NCI-H460 (cell line): Measurements from ENCODE around the gene RPS6KA5. TPM values are rescaled to one million over a fixed set of nuclear protein-coding genes. Genes with fewer than 3 reads are reported as not detected.
"Not testable (repeated sequence)": the region's sequence is repeated elsewhere in the genome, so short reads cannot be mapped to it uniquely, and the experiment has no call there.

Source experiments
- DNase-seq: peaks from one replicate; pipeline ENCODE4 v3.0.0-alpha.2; 2016; ENCODE audit warnings: low read depth; ENCODE audit errors: extremely low read depth
- total RNA-seq: library from RNA; depleted of rRNA; stranded (reverse); fragments of >200 nt; shearing (Covaris generic); gene quantifications from 2 replicates; pipeline ENCODE4 v1.2.3, GENCODE V29; 2014

Gene RPS6KA5
- total RNA-seq, 1 experiment from 2014 or later = 4.6 TPM

DNA sequence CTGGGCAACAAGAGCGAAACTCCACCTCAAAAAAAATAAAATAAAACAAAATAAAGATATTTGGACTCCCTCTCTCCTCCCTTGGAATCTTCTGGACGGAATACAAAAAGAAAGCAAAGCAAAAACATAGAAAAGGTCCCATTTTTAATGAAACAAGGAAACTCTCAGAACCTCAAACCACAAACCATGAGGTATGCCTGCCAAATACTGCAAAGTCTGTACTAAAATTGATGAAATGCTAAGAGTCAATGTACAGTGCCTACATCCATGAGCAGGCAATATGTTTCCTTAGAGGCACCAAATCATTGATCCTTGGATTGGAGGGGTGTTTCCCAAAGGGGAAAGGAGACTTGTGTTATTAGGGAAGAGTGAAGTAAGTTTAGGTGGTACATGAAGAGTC, 8.2 kb upstream of the RPS6KA5 start:
- no peak for DNase-seq

DNA sequence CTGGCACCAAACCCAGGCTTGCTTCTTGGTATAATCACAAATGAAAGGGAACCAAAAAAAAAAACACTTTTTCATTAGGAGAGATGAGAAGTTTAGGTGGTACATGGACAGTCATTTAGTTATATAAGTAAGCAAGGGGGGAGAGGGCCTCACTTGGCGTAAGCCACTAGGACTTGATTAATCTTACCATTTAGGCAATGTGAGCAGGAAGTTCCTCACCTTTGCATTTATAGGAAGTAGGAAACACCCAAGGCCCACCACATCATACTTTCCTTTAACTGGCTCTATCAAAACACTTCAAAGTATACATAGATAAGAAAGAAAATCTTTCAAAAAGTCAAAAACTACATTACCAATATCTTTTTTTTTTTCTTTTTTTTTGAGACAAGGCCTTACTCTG, 6.7 kb upstream of the RPS6KA5 start:
- DNase-seq = no peak

DNA sequence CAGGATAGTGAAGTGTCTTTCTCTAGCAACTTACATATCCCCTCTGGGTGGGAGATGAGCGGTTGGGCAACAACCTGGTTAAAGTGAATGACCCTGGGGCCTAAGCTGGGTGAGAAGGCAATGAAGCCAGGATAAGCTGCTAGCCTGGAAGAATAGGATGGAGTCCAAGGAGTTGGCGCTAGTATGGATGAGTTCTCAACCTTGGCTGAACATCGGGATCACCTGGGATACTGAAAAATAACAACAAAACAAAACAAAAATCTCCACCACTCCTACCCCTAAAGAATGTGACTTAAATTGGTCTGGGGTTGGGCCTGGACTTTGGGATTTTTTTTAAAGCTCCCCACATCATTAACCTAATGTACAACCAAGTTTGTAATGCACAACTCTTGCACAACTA, 4.8 kb upstream of the RPS6KA5 start:
- no peak for DNase-seq

GRCh38 chr14:91063119-91063518, 2.7 kb upstream of the RPS6KA5 start:
- DNase-seq = no peak

DNA sequence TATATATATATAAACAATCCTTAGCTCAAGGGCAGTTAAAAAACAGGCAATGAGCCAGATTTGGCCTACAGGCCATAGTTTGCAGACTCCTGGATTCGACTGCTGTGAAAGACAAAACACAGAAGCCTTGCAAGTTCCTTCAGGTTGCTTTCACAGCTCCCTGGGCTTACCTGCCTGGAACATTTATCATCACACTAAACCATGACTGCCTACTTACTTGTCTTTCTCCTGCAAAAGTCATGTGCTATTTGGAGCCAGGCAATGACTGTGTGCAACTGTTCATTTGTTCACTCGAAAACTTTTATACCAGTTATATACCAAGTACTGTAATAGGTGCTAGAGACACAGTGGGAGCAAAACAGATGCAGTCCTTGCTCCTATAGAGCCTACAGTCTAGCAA, 2.2 kb upstream of the RPS6KA5 start:
- DNase-seq = no peak

DNA sequence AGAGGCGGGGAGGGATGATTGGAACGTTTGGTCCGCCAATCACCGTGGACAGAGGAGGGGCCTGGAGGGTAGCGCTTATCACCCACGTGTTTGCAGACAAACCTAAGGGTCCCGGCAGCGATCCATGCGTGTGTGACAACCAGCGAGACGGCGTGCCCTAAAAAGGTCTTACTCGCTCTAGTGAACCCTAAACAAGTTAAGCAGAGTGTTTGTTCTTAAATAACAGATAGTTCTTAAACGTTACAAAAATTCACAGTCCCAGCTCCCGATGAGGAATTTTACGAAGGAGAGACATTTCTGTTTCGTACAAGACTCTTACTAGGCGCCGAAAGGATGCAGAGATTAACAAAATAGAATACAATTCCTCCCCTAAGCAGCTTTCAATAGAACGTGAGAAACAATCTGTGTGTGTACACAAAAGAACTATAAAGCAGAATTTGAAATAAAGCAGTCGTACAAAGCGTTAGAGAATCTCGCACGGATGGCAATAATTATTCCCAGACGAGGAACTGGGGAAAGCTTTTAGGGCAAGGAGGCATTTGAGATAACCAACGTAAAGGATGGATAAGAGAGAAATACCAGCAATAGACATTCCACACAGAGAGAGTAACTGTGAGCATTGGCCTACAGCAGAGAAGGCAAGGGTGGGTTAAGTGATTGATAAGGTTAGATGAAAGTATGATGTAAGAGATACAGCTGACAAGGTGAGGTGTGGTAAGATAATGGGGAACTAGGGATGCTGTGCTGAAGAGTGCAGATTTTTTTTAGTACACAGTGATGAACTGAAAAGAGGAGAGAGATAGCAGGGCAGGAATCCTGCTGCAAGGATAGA, 831 bp upstream of the RPS6KA5 start:
- no peak for DNase-seq

- no peak for DNase-seq
Observed at GRCh38 chr14:91059576-91060350, 678 bp downstream of the RPS6KA5 start.

- no peak for DNase-seq
Observed at GRCh38 chr14:91058042-91058581, 2.3 kb downstream of the RPS6KA5 start.

DNA sequence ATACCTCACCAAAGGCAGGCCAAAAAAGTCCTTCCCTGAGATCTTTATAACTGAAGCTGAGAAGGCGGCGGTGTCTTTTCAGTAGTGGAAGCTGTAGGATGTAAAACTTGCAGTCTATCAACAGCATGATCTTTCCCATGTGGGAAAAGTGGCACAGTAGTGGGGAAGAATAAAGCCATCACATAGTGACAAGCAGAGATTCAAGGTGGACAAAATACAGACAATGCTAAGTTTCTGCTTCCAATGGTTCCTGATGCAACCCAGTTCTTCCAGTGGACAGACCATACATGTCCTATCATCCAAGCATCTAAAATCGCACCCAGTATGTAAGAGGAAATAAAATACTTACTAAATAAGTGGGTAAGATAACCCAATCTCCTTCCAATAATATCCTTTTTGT, 4.1 kb downstream of the RPS6KA5 start:
- DNase-seq = no peak

DNA sequence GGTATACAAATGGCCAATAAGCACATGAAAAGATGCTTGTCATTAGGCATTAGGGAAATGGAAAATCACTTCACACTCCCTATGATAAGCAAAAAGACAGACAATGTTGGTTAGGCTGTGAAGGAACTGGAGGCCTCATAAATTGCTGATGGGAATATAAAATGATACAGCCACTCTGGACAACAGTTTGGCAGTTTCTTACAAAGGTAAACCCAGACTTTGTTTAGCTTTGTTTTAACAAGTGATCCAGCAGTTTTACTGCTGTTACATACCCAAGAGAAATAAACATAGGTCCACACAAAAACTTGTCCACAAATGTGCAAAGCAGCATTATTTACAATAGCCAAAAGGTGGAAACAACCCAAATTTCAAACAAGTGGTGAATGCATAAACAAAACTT, 5.4 kb downstream of the RPS6KA5 start:
- DNase-seq = no peak

DNA sequence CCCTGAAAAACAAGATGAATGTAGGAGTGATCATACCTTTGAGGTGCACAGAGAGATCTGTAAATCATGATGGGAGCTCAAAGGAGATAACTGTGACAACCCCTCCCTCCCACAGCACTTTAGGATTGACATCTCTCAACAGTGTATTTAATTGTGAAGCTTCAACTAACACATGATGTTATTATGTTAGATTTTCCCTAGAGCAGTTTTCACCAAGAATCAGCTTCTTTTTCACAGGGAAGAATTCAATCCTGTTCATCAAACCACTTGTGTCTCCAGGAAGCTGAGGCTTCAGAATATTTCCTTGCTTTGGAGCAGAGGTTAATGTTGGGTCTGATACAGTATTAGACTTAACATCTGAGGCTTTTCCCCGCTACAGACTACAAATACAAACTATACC, 11.8 kb downstream of the RPS6KA5 start:
- DNase-seq = no peak

DNA sequence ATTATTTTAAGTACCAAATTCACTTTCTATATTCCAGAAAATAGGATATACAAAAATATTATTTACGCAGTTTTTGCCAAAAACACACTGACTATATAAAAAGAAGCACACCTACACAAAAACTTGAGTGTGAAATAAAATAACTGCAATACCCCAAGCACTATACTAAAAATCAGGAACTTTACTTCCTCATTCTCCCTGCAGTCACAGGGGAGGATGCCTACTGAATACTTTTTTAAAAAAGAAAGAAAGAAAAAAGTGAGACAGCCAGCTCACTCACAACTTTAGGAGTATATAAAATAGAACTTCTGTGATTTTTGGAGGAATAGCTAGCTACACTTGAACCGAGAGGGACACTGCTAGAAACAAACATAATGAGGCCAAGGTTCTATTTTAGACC, 12.2 kb downstream of the RPS6KA5 start:
- no peak for DNase-seq

DNA sequence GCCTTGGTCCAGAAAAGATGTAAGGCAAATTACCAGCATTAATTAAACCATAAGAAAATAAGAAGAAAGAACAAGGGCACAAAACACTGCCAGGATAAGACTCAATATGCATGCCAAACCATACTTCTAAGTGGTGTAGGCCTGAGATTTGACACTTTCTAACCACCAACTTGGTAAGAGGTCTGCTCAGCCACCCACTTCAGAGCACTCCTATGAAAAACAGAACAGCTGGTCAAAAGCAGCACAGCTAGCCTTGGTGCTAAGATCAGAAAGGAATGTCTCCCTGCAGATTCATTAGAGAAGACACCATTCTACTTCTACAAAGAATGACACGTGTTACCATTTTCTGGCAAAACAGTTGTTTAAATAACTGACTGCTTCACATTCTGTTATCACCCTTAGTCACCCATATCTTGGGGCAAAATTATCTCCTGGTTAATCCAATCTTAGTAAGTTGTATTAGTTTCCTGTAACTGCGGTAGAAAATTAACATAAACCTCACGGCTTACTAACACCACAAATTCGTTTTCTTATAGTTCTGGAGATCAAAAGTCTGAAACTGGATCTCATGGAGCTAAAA, 13.2 kb downstream of the RPS6KA5 start:
- no peak for DNase-seq

DNA sequence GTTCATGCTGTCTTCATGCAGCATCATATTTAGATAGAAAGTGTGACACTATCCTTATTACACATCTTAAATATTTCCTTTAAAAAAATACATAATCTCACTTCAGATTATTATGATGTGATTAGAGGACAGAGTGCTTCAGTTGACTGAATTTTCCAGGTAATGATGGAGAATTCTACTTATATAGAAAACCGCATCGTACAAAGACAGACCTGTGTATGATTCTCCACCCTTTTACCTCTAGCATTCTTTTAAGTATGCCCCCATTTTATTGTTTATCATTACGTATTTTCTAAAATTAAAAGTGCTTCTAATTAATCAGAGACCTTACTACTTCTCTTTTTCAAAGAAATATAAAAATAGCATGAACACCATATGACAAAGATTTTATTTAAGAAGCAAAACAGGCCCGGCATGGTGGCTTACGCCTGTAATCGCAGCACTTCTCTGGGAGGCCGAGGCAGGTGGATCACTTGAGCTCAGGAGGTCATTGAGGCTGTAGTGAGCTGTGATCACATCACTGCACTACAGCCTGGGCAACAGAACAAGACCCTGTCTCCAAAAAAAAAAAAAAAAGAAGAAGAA, 13.9 kb downstream of the RPS6KA5 start:
- DNase-seq = no peak

DNA sequence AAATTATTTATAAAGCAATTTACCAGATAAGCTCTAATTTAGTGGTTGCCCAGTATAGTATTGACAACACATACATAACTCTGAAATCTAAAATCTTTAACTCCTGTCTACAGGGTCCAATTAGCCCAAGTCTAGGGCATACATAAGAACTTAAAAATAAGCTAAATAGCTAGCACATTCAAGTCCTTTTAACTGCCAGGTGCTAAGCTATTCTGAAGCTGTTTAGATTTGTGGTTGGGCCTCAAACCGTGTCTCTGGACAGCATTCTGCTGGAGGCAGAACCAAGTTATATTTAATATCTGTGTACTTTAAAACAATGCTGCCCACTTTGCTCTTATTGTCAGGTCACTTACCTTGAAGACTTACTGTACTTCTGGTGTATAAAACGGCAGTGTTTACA, 19.0 kb downstream of the RPS6KA5 start:
- no peak for DNase-seq

DNA sequence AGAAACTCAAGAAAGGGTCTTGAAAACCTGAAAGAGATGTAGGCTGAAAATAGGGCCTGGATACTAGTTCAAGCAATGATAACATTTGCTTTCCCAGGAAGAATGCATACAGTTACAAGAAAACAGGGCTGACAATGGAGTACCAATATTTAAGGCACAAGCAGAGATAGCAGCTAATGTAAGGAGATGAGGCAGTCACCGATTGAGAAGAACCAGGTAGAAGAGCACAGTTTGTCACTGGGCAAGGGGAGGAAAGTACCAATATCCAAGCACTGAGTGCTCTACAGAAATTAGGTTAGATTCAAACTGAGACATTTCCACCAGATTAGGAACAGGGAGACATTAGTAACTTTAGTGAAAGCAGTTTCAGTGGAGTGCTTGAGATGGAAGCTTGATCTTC, 19.9 kb downstream of the RPS6KA5 start:
- no peak for DNase-seq

DNA sequence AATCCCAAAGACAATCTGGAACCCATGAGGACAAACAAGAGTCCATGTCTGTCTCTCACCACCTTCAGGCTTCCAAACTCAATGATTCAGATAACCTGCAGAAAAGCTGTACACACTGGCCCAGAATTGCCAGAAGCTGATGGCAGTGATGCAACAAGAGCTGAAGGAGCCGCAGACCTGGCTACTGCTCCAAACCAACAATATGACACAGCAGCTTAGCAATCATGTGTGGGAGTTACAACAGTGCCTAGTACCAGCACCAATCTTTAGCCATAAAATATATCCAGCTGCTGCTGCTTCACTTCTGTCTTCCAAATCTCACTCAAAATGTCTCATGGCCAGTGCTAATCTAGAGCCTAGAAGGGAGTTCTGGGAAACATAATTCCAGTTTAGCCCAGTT, 22.0 kb downstream of the RPS6KA5 start:
- DNase-seq = no peak

GRCh38 chr14:91036741-91037469, 23.5 kb downstream of the RPS6KA5 start:
- DNase-seq = no peak

- no peak for DNase-seq
Observed at GRCh38 chr14:91035855-91036254, 24.6 kb downstream of the RPS6KA5 start.

DNA sequence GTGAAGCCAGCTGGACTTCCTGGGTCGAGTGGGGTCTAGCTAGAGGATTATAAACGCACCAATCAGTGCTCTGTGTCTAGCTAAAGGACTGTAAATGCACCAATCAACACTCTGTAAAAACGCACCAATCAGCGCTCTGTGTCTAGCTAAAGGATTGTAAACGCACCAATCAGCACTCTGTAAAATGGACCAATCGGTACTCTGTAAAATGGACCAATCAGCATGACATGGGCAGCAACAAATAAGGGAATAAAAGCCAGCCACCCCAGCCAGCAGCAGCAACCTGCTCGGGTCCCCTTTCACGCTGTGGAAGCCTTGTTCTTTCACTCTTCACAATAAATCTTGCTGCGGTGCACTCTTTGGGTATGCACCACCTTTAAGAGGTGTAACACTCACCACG, 26.1 kb downstream of the RPS6KA5 start:
- not testable (repeated sequence) for DNase-seq
